ENCODE measurements around the gene TRAPPC3L.
"Not testable (repeated sequence)": the region's sequence is repeated elsewhere in the genome, so short reads cannot be mapped to it uniquely, and the experiment has no call there.

Gene TRAPPC3L

DNA sequence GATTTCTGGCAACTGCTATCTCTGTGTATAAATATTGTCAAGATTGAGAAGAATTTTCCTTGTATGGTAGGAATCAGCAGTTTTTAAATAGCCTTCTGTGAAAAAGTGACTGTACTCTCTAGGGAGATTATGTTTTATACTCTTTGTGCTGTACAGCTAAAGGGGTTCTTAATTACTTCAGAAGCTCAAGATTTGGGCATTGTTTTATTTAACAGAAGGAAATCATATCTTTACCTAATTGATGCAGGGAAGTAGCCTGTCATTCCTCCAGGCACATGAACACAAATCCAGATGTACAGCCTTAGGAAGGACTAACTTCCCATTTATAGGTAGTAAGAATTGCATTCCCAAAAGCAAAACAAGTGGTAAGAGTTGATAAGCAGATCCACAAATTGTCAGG, 32.8 kb downstream of the TRAPPC3L start:
- DNase-seq = no peak

DNA sequence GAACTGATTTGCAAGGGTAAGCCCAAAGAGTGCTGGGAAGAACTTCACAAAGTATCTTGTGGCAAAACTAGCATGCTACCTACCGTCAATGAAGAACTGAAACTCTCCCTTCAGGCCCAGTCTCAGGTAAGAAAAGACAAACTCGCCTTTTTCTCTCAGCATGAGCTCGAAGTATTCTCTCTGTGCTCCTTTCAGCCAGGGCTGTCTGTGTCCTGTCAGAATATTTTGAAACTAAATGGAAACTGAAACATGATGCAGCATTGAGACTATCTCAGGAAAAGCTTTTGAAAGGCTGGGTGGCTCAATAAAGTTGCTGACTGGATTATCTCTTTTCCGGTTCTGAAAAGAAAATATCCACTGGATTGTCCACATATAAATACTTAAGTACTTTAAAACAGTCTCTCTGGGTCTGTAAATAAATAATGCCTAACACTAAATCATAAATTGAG, 33.3 kb downstream of the TRAPPC3L start:
- no peak for DNase-seq

DNA sequence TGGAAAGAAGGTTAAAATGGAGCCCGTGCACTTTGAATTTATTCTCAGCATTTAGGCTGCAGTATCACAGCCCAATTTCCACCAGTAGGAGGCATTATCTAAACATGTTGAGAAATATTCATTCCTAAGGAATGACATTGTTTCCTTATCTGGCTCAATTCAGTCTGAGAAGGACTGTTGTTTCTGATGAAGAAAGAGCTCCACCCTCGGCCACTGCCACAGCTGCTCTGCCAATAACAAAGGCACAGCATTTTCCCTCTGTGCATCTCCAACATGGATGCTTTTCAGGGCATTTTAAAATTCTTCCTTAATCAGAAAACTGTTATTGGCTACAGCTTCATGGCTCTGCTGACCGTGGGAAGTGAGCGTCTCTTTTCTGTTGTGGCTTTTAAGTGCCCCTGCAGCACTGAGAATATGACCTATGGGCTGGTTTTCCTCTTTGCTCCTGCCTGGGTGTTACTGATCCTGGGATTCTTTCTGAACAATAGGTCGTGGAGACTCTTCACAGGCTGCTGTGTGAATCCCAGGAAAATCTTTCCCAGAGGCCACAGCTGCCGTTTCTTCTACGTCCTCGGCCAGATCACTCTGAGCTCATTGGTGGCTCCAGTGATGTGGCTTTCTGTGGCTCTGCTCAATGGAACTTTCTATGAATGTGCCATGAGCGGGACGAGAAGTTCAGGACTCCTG, 33.9 kb downstream of the TRAPPC3L start, which contains the start of gene CALHM5:
CALHM5 (plus strand) TSS at position 216 of the 687 bp plus-strand sequence; CDS start at position 274, 58 bp downstream.
- DNase-seq = no peak

DNA sequence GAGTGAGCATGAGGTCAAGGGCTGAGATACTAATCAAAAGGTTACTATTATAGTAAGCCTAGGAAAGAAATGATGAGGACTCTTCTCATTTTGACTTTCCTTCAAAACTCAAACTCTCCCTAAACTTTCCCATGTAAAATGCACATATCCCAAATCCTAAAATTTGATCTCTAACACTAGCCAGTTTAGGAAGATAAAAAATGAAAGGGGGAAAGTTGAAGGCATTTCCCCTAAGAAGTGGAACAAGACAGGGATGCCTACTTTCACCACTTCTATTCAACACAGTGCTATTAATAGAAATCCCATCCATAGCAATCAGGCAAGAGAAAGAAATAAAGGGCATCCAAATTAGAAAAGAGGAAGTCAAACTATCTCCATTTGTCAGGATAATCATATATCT, 37.0 kb downstream of the TRAPPC3L start:
- DNase-seq = no peak

DNA sequence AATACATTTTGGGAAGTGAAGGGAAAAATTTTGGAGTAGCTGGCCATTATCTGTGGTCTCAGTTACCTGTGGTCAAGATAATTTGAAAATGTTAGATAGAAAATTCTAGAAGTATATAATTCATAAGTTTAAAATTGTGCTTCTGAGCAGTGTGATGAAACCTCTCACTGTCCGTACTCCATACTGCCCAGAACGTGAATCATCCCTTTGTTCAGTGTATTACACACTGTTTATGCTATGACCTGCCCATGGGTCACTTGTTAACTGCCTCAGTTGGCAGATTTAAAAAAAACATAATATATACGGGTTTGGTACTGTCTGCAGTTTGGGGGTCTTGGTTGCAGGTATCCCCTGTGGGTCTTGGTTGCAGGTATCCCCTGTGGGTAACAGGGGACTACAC, 38.2 kb downstream of the TRAPPC3L start:
- no peak for DNase-seq

DNA sequence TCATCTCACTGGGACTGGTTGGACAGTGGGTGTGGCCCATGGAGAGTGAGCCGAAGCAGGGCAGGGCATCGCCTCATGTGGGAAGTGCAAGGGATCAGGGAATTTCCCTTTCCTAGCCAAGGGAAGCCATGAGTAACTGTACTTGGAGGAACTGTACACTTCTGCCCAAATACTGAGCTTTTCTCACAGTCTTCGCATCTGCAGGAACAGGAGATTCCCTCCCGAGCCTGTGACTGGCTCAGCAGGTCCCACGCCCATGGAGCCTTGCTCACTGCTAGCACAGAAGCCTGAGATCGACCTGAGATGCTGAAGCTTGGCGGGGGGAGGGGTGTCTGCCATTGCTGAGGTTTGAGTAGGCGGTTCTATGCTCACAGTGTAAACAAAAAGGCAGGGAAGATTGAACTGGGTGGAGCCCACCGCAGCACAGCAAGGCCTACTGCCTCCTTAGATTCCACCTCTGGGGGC, 44.5 kb downstream of the TRAPPC3L start:
- peak in 2 of 5 experiments; percentile 1 to 40 for DNase-seq

DNA sequence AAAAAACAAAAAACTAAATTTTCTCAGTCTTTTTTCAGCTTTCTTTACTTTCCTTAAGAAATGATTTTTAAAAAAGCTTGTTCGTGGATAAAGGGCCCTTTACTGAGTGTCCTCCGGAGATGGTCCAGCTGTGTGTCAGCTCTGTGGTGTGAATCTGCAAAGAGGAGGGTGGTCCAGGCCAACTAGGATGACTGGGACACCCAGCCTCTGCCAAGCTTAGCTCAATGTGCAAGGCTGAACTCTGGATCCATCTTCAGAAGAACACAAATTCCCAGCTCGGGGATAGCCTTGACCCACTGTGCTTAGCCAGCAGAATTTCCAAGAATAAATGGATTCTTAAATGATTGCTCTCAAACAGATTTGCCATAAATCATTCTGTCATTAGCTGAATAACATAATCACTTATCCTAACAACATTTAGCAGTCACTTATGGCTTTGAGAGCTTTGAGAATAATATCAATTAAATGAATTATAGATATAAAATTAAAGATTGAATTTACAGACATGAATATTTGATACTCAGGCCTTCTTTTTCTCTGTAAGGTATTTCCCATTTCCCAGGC, 48.3 kb downstream of the TRAPPC3L start:
- no peak for DNase-seq

DNA sequence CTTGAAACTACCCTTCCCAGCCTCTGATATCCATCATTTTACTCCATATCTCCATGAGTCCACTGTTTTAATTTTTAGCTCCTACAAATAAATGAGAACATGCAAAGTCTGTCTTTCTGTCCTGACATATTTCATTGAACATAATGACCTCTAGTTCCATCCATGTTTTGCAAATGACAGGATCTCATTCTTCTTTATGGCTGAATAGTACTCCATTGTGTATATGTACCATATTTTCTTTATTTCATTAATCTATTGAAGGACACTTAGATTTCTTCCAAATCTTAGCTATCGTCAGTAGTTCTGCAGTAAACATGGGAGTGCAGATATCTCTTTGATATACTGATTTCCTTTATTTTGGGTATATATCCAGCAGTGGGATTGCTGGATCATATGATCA, 50.3 kb downstream of the TRAPPC3L start:
- not testable (repeated sequence) for DNase-seq

DNA sequence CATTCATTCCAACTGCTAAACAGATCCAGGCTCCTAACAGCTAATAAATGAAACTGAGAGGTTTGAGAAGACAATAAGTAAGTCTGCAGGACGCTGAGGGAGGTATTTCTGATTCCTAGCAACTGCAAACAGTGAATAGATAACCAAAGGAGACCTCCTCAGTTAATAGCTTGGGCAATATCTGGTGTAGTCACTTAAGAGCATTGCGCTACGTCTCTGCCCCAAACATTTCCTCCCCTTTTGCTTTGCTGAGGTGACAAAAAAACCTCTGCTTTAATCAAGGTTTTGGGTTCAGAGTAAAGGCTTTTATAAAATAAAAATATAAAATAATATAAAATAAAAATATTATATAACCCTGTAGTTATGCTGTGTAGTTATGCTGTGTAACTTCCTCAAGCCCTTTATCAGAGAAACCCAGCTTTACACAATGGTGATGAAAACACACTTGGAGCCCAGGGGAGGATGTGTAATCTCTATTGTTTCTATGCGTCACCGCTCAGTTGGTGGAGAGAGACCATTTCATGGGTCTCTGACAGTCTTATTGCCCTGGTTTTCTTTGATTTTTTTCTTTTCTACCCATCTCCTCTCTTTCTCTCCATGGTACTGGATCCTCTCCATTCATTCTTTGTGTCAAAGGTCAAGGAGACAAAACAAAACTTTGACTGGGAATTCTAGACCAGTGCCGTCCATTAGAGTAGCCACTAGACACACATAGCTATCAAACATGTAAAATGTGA, 53.0 kb downstream of the TRAPPC3L start:
- no peak for DNase-seq

DNA sequence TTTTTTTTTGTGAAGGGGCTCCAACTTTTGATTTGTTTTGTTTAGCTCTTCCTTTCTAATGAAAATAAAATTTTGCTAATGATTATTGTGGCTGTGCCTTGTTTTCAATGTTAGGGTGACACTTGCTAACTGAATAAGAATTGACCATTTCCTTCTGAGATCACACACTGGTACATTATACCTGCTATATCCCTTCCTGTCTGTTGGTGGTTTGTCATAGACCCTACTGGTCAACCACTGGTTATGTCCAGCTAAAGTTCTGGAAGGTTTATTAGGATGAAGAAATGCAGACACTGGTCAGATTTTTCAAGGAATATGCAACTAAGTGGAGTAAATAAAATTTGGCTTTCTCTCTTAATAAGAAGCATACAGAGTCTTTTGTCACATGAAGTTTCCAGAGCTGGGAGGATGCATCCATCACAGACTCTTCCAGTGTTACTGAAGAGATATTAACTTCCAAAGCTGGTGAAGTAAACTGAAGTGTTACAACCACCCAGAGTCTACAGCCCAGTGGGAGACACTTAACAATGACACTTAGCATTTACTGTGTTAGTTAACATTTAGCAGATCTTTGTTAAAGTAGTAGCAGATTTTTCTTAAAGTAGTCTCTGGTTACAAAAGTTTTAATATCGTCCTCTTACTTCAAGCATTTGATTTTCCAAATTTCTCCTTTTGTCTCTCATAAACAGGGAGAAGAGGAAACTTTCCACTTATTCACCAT, 53.7 kb downstream of the TRAPPC3L start:
- no peak for DNase-seq

DNA sequence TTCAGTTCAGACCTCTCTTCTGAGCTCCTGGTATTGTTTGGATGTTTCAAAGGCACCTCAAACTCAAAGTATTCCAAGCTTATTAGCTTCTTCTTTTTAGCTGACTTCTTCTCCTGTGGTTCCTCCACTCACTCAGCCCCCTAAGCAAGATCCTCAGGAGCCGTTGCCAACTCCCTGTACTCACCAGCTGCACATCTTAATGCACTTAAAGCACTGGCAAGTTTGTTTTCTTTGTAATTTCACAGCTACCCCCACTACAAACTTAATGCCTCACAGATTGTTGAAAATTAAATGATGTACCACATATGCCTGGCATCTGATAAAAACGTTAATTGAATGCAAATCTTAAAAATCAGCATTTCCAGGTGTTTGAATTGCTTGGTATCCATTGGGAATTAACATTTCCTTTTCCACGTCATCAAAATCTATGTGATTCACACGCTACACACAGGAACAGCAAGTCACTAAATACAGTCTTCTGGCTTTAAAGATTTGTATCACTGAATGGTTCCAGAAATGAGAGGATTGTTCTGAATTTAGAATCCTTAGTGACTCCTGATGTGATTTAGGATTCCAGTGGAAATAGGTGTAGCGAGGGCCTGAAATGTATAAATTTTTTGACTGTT, 59.8 kb downstream of the TRAPPC3L start:
- no peak for DNase-seq

DNA sequence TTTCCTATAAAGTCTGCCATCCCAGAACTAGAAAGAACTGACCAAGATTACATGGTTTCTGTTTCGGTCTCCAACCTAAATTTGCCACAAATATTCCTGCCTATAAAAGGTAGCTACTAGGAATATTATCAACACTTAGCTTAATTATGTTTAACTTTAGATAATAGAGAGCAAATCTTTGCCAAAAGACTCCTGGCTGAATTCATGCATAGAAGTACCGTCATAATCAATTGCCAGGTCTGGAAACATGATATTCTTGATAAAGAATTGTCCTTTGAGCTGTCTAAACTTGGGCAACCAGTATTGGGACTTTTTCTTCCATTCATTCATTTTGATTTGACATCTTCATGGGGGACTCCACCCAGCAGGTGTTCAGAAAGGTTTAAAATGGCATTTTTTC, 61.9 kb downstream of the TRAPPC3L start:
- no peak for DNase-seq

DNA sequence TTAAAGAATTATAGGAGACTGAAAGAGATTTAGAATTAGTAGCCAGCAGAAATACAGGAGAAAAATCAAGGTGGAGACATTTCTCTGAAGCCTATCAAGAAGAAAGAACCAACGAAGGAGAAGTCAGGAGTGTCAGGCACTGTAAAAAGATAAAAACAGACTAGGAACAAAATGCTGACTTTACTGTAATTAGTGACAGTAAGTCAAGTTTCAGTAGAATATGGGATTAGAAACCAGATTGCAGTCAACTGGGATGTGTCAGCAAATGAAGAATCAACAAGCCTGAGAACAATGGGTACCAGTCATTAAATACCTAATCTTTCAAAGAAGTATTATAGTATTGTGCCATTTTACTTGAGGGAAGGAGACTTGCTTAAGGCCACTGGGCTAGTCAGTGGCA, 62.7 kb downstream of the TRAPPC3L start:
- no peak for DNase-seq

DNA sequence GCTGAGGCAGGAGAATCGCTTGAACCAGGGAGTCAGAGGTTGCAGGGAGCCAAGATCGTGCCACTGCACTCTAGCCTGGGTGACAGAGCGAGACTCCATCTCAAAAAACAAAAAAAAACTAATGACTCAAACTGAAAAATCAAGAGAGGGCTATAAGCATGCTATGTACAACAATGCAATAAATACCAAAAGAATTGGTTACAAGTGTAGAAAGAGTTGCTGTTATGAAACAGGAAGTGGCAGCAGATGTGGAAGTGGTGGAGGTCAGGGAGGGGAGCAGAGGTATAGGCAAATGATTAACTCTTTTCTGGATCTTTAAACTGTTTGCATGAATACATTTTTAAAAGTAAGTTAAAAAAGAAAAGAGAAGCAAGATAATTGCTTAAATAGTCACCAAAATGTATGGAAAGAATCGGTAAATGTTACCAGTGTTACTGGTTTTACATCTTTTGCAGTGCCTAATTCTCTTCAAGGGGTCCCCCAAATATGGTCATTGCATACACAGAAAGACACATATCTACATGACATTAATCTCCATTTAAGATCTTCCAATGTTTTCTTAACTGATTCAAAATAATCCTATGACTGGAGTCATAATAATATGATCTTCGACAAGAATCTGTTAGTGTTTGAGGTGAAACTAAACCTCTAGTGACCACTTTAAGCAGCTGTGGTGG, 69.3 kb downstream of the TRAPPC3L start:
- DNase-seq = peak in 2 of 5 experiments; percentile 30 to 91

DNA sequence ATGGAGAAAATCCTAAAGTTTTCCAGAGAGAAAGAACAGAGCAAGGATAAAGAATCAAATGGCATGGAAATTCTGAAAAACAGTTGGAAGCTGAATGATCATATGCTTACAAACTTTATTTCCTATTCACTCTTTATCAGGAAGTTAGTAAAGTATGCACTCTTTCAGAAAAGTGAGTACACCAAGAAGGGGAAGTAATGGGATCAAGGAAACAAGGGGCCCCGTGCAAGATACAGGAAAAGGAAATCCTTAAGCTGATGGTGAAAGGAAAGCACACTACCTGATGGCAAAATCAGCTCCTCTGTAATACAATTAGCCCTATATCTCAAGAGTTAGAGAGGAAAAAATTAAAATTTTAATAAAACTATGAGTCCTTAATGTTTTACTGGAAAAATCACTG, 70.3 kb downstream of the TRAPPC3L start:
- DNase-seq = no peak

DNA sequence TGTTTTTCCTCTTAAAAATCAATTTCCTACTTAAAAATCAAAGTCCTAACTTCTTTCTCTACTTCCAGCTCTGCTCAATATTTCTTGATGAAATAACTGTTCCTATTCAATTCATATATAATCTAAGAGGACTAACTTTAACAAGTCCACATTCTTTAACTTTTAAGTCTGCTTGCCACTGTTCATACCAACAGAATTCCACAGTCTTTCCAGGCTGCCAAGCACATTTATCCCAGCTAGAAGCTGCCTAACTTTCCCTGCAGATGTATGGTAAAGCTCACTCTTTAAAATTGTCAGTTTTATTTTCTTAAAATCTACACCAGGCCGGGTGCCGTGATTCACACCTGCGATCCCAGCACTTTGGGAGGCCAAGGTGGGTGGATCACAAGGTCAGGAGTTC, 72.8 kb downstream of the TRAPPC3L start:
- no peak for DNase-seq

DNA sequence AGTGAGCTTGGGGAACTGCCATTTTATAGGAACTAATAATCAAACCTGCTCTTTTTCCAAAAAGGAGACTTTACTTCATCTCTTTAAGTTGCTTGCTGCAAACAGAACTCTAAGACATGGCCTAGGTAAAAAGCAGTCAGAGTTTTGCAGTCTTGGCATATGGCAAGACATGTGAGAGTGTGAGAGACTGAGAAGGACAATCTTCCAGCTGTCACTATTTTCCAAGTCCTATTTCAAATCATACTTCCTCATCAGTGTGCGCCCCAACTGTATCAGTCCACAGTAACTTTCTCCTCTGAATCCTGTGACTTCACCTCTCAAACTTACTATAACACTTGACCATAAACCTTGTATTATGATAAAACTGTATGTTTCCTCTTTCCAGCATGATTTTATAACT, 74.0 kb downstream of the TRAPPC3L start:
- no peak for DNase-seq

DNA sequence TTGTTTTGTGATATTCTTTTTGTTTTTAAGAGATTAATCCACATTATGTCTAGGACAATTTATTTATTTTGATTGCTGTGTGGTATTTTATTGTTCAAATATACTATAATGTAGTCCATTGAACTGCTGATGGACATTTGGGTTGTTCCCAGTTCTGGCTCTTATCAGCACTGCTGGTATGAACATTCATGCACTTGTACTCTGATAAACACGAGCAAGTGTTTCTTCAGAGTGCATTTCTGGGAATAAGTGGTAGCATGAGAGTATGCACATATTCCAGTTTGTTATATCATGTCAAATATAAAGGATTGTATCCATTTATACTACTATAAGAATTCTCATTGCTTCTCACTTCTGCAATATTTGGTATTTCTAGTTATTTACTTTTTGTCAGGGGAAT, 77.2 kb downstream of the TRAPPC3L start:
- DNase-seq = no peak

DNA sequence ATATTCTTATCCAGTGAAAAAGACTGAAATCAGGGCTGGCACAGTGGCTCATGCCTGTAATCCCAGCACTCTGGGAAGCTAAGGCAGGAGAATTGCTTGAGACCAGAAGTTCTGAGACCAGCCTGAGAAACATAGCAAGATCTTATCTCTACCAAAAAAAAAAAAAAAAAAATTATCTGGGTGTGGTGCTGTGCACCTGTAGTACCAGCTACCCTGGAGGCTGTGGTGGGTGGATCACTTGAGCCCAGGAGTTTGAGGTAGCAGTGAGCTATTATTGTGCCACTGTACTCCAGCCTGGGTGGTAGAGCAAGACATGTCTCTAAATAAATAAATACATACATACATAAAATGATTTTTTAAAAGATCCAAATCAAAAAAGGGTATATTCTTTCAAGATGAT, 78.0 kb downstream of the TRAPPC3L start:
- no peak for DNase-seq

DNA sequence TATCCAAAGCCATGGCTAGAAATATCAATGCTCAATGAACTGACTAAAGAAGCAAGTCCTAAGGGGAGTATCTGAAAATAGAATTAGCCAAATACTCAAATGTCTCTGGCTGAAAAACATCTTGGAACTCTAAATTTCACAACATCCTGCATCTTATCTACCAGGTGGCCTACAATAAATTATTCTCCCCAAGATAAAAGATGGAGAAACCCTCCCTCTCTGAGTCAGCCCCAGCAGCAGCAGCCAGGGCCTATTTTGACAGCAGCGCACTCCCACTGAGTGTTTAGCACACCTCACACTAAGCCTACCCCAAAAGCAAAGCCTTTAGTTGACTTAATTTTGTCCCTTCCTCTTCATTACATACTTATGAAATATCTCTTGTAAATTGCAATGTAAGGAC, 78.4 kb downstream of the TRAPPC3L start:
- no peak for DNase-seq

DNA sequence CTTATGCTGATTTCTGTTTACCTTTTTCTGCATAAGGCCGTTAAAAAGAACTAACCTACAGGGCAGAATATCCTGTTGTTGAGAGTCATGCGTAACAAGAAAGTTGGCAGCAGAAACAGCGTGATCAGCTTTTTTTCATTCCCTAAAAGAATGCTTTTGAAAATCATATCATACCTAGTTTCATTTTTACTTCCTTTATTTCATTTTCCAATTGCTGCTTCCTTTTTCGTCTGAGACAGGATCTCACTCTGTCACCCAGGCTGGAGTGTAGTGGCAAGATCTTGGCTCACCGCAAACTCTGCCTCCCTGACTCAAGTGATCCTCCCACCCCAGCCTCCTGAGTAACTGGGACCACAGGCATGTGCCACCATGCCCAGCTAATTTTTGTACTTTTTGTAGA, 80.2 kb downstream of the TRAPPC3L start:
- DNase-seq = no peak

DNA sequence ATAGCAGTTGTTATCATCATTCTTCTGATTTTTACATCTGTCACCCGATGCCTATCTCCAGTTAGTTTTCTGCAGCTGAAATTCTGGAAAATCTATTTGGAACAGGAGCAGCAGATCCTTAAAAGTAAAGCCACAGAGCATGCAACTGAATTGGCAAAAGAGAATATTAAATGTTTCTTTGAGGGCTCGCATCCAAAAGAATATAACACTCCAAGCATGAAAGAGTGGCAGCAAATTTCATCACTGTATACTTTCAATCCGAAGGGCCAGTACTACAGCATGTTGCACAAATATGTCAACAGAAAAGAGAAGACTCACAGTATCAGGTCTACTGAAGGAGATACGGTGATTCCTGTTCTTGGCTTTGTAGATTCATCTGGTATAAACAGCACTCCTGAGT, 82.2 kb downstream of the TRAPPC3L start:
- DNase-seq = no peak
